ENCODE results near the gene CRADD. TPM values are rescaled to one million over a fixed set of nuclear protein-coding genes. Genes with fewer than 3 reads are reported as not detected.

The CRADD gene
- total RNA-seq, 1 donor from 2014 or later: 18.8 TPM

DNA sequence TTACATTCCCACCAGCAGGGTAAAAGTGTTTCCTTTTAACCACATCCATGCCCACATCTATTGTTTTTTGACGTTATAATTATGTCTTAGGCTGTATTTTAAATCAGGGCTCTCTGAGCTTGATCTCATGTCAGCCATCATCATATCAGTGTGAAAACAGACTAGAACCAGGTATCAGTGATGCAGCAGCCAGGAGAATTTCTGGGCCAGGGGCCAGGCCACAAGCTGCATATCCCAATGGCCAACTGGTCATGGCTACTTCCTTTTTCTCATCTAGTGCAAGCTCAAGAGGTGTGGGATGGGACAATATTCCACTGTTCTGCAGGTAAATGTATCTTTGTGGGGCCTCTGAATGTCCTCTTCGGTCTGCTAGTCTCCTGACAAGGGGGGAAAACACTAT, 125.1 kb downstream of the CRADD start:
- Mint-ChIP-seq H3K27ac (ENCODE audit: unreplicated experiment) (no peak overlapping the region), H3K4me3 (ENCODE audit: unreplicated experiment) (no peak overlapping the region), H3K36me3 (ENCODE audit: unreplicated experiment) (no peaks in the 10 kb centered on the region), H3K9me3 (ENCODE audit: unreplicated experiment) (peaks cover 1% of the 10 kb centered on the region), H3K4me1 (ENCODE audit: low read depth, unreplicated experiment) (no peaks in the 10 kb centered on the region), H3K27me3 (ENCODE audit: unreplicated experiment) (no peaks in the 10 kb centered on the region)
- TF ChIP-seq, protein P1, sequence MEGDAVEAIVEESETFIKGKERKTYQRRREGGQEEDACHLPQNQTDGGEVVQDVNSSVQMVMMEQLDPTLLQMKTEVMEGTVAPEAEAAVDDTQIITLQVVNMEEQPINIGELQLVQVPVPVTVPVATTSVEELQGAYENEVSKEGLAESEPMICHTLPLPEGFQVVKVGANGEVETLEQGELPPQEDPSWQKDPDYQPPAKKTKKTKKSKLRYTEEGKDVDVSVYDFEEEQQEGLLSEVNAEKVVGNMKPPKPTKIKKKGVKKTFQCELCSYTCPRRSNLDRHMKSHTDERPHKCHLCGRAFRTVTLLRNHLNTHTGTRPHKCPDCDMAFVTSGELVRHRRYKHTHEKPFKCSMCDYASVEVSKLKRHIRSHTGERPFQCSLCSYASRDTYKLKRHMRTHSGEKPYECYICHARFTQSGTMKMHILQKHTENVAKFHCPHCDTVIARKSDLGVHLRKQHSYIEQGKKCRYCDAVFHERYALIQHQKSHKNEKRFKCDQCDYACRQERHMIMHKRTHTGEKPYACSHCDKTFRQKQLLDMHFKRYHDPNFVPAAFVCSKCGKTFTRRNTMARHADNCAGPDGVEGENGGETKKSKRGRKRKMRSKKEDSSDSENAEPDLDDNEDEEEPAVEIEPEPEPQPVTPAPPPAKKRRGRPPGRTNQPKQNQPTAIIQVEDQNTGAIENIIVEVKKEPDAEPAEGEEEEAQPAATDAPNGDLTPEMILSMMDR (IDR thresholded peaks at IDR 0.05; ENCODE audit: partially characterized antibody, unreplicated experiment): no peak
- DNase-seq: no peak

DNA sequence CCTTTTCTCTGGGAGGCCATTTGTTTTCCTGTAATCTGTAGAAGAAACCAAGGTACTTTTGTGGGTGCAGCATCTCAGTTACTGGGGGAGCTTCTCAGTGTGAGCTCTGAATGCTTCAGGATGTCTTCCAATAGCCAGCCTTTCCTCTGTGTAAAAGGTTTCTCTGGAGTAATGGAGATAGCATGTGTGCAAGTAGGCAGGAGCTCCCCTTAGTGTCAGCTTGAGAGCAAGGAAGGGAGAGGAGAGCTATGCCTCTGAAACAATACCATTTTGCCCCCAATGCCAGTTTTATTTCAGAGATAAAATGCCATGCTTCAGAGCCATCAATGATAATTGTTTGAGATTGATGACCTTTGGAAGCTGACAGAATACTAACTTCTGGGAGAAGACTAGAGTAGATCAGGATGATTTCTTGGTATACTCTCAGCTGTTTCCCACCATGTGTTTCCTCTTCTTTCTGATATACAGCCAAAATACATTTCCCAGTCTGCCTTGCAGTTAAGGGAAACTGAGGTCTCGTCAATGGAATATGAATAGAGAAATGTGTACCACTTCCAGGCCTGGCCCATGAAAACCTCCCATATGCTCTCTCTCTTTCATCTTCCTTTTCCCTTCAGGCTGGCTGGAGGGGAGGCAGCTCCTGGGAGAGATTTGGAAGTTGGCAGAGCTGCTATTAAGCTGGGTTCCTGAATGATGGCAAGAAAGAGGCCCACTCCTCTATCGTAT, 125.7 kb downstream of the CRADD start:
- no peaks in the 10 kb centered on the region for H3K36me3 Mint-ChIP-seq (ENCODE audit: unreplicated experiment)
- H3K4me3 Mint-ChIP-seq (ENCODE audit: unreplicated experiment): no peak overlapping the region
- no peaks in the 10 kb centered on the region for H3K4me1 Mint-ChIP-seq (ENCODE audit: low read depth, unreplicated experiment)
- TF ChIP-seq, protein P1 (IDR thresholded peaks at IDR 0.05; ENCODE audit: partially characterized antibody, unreplicated experiment): no peak
- peaks cover 1% of the 10 kb centered on the region for H3K9me3 Mint-ChIP-seq (ENCODE audit: unreplicated experiment)
- DNase-seq: no peak
- H3K27ac Mint-ChIP-seq (ENCODE audit: unreplicated experiment): no peak overlapping the region
- no peaks in the 10 kb centered on the region for H3K27me3 Mint-ChIP-seq (ENCODE audit: unreplicated experiment)

- Mint-ChIP-seq H3K4me3 (ENCODE audit: unreplicated experiment) (no peak overlapping the region), H3K27me3 (ENCODE audit: unreplicated experiment) (no peaks in the 10 kb centered on the region), H3K27ac (ENCODE audit: unreplicated experiment) (no peak overlapping the region), H3K36me3 (ENCODE audit: unreplicated experiment) (no peaks in the 10 kb centered on the region), H3K9me3 (ENCODE audit: unreplicated experiment) (peaks cover 1% of the 10 kb centered on the region), H3K4me1 (ENCODE audit: low read depth, unreplicated experiment) (peaks cover 5% of the 10 kb centered on the region)
- no peak for DNase-seq
- TF ChIP-seq, protein P1 (IDR thresholded peaks at IDR 0.05; ENCODE audit: partially characterized antibody, unreplicated experiment): no peak
Measured at GRCh38 chr12:93803424-93803807, 126.2 kb downstream of the CRADD start.

DNA sequence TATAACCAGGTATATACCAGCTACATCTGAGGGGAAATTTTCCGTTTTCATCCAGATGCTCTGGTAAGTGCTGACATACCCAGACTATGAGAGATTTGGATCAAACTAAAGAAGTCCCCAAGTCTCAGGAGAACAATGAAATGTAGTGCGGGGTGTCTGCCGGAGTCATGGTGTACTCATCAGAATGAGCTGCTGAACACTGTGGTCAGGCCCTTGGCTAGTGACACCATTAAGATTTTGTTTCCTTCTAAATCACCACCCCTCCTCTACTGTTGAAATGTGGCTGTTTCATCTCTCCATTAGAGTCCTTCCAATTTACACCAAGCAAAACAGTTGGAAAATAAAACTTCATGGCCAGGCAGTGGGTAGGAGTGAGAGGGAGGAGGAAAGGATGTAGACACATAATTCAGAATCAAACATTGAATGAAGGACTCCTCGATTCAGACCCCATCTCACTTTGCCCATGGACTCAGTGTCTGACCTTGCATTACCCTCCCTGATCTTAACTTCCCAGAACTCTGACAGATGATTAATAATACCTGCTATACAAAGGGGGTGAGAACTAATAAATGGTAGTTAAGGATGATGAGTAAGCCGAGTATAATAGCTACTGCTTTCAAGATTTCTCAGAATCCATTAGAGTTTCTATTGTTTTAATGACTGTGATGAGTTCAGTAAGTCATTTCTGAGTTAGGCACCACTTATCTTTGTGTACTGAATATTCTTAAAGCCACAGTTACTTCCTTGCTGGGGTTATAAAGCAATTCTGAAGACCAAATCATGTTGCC, 127.4 kb downstream of the CRADD start:
- H3K4me1 Mint-ChIP-seq (ENCODE audit: low read depth, unreplicated experiment): peaks cover 6% of the 10 kb centered on the region
- H3K9me3 Mint-ChIP-seq (ENCODE audit: unreplicated experiment): peaks cover 1% of the 10 kb centered on the region
- H3K4me3 Mint-ChIP-seq (ENCODE audit: unreplicated experiment): no peak overlapping the region
- no peak for DNase-seq
- H3K36me3 Mint-ChIP-seq (ENCODE audit: unreplicated experiment): no peaks in the 10 kb centered on the region
- TF ChIP-seq, protein P1 (IDR thresholded peaks at IDR 0.05; ENCODE audit: partially characterized antibody, unreplicated experiment): no peak
- no peak overlapping the region for H3K27ac Mint-ChIP-seq (ENCODE audit: unreplicated experiment)
- no peaks in the 10 kb centered on the region for H3K27me3 Mint-ChIP-seq (ENCODE audit: unreplicated experiment)

DNA sequence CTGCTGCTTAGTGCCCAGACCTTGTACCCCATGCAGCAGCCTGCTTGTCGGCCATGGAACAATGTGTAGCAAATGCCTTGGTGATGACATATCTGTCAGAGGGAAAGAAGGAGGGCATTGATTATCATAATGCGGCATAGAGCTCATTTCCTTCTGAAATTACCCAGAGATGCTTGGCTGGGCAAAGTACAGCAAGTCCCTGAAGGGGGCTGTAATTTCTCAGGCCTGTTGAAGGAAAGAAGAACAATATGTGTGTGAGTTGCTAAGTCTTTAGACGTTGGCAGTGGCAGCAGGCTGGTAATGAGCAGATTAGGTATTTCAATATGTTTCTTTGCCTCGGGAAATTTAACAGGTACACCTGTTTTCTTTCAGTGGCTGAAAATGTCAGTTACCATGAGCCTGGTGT, 128.6 kb downstream of the CRADD start:
- Mint-ChIP-seq H3K36me3 (ENCODE audit: unreplicated experiment) (no peaks in the 10 kb centered on the region), H3K27me3 (ENCODE audit: unreplicated experiment) (no peaks in the 10 kb centered on the region), H3K9me3 (ENCODE audit: unreplicated experiment) (peaks cover 1% of the 10 kb centered on the region), H3K27ac (ENCODE audit: unreplicated experiment) (no peak overlapping the region), H3K4me1 (ENCODE audit: low read depth, unreplicated experiment) (peaks cover 6% of the 10 kb centered on the region), H3K4me3 (ENCODE audit: unreplicated experiment) (no peak overlapping the region)
- no peak for DNase-seq
- TF ChIP-seq, protein P1 (IDR thresholded peaks at IDR 0.05; ENCODE audit: partially characterized antibody, unreplicated experiment): no peak
